ENCODE data around the gene DAB1.

Gene DAB1

GRCh38 chr1:57423656-57424211, at the start of gene DAB1:
TSS of gene DAB1 (minus strand) at chr1:57424060. CDS start at chr1:57291030, 133,030 bp downstream.
- DNase-seq, result peak in 1 of 2 experiments; percentile 30

- DNase-seq, result no peak
Observed at GRCh38 chr1:57473448-57473847, 49.6 kb upstream of the DAB1 start.

GRCh38 chr1:57471995-57472394, 48.1 kb upstream of the DAB1 start:
- no peak for DNase-seq

DNA sequence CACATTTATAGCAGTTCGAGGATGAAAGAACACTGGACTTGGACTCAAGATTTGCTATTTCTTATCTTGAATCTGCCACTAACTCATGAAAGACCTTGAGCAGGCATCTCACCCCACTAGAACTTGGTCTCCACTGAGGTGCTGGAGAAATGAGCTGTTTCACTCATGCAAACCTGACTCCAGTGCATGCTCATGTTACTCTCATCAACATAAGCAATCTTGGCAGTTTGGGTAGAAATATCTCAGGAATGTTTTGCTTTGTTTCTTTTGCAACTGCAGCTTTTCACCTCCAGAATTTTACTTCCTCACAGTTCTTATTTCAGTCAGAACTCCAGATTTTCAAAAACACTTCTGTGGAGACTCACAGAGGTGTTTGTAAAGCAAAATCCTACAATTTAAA, 46.2 kb upstream of the DAB1 start:
- DNase-seq, result no peak

DNA sequence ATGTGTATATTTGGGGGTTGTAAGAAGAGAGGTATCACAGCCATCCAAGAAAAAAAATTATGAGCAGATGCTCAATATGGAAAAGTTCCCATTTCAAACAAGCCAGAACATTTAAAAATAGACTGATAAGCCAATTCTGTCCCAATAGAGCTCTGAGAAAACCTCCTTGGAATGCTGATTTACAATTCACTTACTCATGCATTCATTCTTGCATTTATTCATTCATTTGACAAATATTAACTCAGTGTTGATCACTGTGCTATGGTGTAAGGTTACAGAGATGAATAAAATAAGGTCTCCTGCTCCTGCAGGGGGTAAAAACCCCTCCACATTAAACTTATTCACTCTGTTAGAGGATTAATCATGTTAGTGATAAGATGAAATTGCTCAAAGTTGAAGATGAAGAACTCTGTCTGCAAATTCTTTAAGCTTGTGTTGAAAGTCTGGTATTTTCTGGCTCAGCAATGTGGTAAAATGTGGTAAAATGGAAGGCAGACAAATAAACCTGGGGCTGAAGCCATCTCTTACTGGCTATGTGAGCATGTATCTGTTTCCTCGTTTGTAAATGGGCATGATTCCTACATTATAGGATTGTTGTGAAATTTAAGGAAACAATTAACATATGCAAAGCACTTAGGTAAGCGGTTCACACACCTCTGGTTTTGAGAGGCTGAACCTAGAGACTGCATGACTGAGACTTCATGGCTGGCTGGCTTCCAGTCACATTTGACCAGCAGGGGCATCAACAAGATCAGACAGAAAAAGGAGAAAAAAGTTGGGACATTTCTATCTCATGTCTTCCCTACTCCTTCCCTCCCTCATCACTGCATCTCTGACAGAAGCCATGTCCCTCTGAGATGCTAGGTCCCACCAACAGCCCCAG, 45.0 kb upstream of the DAB1 start:
- DNase-seq, result no peak

- no peak for DNase-seq
Observed at GRCh38 chr1:57467830-57468229, 44.0 kb upstream of the DAB1 start.

DNA sequence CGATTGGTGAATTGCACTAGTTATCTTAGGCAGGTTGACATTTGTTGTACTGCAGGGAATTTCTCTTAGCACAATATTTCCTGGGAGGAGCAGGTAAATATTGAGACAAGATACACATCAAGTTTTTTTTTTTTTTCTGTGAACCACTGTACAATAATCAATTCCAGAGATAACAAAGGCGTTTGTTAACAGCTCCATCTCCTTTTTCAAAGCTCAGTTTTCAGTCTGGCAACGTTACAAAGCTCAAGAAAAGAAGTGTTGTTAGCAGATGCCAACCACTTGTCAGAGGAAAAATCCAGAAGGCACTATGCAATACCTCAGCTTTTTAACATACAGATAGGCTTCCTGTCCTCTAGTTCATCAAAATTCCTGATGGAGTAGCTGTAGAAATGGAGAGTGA, 40.9 kb upstream of the DAB1 start:
- DNase-seq, result no peak

DNA sequence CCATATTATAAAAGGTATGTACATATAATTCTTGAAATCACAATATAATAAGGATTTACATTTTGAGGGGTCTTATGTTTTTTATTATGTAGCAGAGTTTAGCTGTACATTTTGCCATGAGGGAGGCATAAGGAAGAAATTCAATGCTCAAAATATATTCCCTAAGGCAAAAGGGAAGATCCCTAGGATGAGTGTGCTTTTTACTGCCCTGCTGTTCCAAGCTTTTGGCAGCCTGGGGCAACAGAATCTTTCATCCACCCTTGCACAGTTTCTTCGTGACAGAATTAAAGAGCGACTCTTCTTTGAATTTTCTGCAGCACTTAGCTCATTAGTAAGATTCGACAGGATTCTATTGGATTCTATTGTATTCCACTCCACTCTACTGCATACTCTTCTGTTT, 39.5 kb upstream of the DAB1 start:
- DNase-seq, result no peak

DNA sequence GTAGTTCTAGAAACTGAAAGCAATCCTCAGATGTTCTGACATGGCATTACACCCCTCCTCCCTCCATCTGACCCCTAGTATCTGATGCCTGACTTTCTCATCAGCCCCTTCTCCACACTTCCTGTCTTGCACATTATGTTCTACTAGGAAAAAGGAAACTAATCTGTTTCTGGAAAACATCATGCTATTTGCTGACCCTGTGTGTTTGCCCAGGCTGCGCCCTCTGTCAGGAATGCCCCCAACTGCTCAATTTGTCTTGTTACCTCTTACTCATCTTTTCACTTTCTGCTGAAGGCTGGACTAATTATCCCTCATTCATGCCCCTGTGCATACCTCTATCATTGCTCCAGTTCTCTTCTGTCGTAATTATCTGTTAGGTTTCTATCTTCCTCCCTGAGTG, 37.5 kb upstream of the DAB1 start:
- no peak for DNase-seq

DNA sequence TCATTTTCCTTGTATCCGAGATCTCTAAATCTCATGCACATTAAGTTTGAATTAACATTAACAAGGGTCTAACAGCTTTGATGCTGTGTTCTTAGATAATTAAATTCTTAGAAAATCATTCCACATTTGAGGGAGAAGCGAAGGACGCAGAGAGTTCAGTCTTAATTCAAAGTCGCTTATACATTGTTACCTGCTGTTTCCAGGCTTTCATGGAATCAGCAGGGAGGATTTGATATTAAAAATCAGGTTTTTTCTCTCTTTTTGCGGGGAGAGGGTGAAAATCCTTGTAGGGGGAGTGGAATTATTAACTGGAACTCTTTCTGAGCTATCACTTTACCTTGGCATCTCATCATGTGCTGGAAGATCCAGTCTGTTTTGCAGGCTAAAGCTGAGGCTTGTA, 27.7 kb upstream of the DAB1 start:
- DNase-seq, result no peak

DNA sequence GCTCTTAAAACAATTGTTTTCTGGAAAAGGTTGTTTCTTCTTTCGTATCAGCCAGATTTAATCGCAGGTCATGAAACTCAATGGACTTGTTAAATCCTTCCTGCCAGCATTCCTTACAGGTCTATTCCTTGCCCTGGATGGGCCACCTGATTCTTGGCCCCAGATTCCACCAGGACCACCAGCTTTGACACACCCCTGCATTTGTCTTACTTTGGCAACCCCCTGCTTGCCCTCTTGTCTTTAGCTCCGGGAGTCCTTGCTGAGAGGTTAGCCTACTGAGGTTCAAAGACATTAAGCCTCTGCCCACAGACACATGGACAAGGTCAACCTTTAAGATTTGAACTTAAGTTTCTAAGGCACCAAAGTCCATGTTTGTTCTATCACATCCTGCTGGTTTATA, 27.1 kb upstream of the DAB1 start:
- no peak for DNase-seq

- DNase-seq, result no peak
Observed at GRCh38 chr1:57447551-57447950, 23.7 kb upstream of the DAB1 start.

DNA sequence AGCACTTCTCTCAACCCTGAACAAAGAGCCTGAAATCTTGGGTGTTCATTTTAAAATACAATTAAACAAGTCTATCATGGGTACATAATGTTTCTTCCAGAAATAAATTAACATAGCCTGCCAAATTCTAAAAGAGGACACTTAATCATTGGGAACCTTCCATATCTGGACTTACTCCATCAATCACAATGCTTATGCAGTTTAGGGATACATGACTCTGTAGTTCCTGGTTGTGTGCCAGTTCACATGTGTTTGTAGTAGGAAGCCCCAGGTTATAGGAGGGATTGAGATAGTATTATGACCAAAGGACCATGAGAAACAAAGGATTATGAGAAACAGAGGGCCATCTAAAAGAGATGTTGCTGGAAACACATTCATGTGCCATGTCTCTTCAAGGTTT, 19.1 kb upstream of the DAB1 start:
- no peak for DNase-seq

GRCh38 chr1:57440096-57440495, 16.2 kb upstream of the DAB1 start:
- DNase-seq, result no peak

DNA sequence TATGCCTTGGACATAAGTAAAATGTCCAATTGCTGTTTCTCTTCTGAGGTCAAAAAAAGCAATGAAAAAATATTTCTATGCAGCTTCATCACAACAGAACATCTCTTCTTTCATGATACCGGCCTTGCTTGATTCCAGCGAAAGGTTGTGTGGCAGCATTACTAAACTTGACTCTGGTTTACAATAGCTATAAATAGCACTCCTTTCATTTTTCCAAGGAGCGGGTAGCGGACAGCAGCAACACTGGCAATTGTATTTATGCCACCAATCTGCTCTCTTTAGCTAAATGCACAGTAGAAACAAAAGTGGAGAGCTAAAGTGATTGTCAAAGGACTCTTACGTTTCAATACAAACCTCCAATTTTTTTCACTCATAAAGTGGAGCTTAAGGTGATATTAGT, 7.5 kb upstream of the DAB1 start:
- DNase-seq, result no peak

DNA sequence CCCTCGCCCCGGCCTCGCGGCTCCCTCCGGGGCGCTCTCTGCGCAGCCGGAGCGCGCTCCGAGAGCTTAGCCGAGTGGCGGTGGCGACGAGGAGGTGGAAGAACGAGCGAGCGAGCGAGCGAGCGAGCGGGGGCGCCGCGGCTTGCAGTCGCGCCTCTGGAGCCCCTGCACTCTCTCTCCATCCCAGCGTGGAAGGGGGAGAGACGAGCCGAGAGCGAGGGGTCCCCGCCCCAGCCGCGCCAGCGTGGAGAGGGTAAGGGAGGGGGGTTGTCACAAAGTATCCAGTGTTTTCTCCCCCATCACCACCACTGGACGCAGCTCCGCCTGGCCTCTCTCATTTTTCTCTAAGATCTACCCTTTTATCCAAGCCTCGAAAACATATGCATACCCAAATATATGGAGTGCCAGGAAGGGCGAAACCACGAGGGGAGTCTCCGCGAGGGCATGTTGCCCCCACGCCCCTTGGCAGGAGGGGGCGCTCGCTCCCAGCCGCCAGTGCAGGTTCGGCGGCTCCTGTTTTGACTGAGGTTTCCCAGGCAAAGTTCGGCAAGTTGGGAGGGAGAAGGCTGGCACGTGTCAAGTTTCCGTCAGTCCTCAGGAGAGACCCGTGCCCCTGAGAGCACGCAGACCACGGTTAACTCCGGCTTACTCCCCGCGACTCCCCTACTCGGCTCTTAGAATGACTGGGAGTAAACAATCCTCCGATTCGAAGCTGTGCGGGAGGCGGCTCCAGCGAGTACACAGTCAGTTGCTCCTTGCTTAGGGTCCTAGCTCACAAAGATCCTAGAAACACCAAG, 569 bp upstream of the DAB1 start:
- peak; percentile 15 to 23 for DNase-seq

DNA sequence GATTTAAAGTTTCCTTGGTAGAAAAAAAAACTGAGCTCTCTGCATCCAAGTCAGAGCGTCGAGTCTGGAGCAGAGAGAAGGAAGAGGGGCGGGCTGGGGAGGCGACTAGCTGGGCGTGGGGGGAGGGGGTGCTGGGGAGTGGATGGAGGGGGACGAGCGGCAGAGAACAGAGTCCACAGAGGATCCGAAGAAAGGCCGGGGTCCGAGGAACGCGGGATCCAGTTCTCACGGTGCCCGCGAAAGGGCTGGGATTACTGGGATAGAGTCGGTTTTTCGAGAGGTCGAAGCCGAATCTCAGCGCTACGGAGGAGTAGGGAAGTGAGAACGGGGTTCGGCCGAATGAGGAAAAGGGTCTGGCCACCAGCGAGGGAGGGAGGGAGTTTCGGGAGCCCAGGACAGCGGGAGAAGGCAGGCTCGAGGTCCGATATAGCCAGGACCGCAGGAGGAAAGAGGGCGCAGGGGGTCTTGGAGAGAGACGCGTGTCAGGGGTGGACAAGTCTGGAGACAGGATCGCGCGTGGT, 665 bp downstream of the DAB1 start:
- DNase-seq, result no peak

DNA sequence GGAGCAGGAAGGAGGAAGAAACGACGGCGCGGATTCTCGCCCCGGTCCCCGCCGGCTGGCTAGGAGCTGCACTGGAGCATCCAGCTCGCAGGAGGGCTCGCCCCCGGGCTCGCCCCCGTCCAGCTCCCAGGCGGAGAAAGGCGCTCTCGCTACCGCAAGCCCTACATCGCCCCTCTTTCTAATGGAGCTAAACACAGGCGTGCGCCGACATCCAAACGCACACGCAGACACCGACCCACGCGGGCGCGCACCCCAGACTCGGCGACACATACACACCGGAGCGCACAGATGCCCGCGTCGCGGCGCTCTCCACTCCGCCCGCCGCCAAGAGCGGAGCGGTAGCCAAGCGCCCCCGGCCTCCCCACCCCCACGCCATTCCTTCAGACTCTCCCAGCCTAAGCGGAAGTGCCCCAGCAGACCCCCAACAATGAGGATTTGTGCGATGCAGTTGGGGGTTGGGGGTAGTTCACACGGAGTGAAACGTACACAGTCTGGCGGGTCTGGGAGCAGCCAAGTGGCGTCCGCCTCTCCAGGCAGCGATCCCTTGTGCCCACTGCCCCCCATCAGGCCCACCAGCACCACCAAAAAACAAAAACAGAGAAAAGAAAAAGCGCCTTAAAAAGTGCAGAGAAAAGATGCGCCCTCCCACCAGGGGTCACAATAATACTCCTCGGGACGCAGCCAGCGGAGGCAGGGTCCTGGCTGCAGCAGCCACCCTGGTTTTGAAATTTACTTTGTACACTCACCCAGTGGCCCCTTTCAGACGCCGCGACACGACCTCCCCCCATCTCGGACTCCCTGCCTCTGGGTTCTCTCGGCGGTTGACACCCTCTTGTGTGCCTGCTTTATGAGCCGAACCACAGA, 1.4 kb downstream of the DAB1 start:
- peak in 1 of 2 experiments; percentile 11 for DNase-seq

GRCh38 chr1:57421806-57422205, 2.1 kb downstream of the DAB1 start:
- DNase-seq, result no peak

DNA sequence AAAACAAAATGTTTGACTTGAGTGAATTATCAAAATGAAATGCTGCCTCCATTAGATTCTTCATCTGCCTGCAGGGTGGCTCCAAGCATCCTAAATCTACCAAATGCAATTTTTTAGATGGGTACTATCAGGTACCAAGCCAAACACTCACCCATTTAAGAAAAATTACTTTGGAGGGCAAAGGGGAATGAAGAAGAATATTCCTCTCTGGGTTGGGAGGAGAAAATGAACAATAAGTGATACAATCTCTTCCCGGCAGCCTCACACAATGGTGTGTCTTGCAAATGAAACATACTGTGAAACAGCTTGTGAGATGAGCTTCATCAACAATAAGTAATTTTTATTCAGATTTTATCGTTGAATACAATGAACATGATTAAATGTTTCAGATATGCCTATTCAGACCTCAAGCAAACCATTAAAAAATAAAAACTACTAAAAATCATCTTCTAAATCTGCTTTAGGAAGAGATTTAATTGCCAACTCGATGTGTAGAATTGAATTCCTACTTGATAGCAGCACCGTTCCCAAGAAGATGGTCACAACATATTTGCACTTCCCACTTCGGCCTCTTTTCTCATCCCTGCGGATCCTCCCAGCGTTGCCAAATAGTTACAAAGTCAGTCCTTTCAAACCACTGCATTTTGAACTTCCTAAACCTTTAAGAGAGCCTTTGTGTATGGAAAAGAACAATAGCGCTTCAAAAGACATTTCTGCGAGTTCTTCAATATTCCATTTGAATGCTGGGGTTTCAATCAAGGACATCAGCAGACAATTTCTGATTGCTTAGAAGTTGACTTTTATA, 2.7 kb downstream of the DAB1 start:
- DNase-seq, result no peak

- no peak for DNase-seq
Observed at GRCh38 chr1:57418971-57419370, 4.9 kb downstream of the DAB1 start.

- DNase-seq, result no peak
Observed at GRCh38 chr1:57411262-57411661, 12.6 kb downstream of the DAB1 start.

Data from activated T-cell treated with anti-CD3 and anti-CD28 coated beads, Interleukin-2, amount 50 U/mL, for 48 hours (primary cell).